ENCODE results near the gene PAQR7.

The PAQR7 gene

DNA sequence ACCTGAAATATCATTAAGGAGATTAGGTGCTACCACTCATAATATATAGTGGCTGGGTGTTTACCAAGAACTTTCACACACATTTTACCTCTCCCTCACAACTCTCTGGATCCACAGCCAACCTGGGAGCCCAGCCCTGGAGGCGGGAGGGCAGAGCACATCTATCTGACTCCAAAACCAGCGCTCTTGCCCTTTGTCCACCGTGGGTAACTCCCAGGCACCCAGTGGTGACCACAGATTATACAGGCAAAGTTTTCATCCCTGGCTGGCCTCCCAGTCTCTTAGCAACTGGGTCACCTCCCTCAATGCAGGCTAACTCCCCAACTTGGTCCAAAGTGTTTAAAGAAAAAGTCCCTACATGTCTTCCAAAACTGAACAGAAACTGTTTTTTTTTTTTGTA is 2.4 kb downstream of the PAQR7 start:
- no peak for DNase-seq (ENCODE audit: low spot score)
- POLR2A ChIA-PET (ENCODE audit: low non-redundant PET): no interaction called here
- peak overlapping the region; percentile 95 for H3K27ac ChIP-seq
- no peak for TF ChIP-seq CTCF (conservative IDR thresholded peaks at IDR 0.05; ENCODE audit: low read depth)
- CTCF ChIA-PET: no interaction called here

GRCh38 chr1:25872713-25873112 is 2.8 kb downstream of the PAQR7 start:
- no peak for DNase-seq (ENCODE audit: low spot score)
- POLR2A ChIA-PET (ENCODE audit: low non-redundant PET): no interaction called here
- CTCF ChIA-PET: no interaction called here
- TF ChIP-seq CTCF (conservative IDR thresholded peaks at IDR 0.05; ENCODE audit: low read depth): no peak
- peak overlapping the region; percentile 95 for H3K27ac ChIP-seq

DNA sequence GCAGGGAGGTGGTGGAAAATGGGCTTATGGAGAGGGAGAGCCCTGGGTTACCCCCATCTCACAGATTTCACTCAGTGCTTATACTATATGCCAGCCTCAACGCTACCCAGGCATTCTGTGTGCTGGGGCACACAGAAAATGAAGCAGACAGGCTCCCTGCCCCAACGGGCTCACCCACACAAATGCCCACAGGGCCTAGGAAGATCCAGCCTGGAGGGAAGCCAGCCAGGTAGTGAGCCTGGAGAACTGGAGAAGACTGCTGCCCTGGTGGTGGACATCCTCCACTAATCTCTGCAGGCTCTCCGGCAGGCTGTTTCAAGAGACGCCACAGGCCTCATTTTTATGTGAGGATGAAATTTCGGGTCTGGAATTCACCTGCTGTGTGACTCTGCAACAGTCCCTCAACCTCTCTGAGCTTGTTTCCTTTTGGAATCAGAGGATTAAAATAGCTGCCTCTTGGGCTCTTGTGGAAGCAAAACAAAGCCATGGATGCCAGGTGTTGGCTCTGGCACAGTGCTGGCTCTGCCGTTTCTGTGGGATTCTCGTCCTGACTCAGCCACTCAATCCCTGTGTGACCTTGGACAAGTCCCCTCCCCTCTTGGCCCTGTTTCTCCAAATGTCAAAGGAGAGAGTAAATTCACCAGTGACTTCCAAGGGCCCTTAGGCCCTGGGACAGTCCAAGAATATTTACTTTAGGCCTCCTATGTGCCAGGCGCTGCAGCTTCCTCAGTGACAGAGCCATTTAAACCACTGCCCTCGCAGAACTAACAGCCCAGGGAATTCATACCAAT is 3.6 kb downstream of the PAQR7 start:
- ChIA-PET CTCF (interaction anchor here (0.6 kb wide), 2 partner anchors 23 to 84 kb away, joined by 3 to 4 read pairs; no protein-coding TSS in a partner anchor), POLR2A (ENCODE audit: low non-redundant PET) (no interaction called here)
- peak overlapping the region; percentile 95 for H3K27ac ChIP-seq
- TF ChIP-seq CTCF (conservative IDR thresholded peaks at IDR 0.05; ENCODE audit: low read depth): no peak
- no peak for DNase-seq (ENCODE audit: low spot score)

DNA sequence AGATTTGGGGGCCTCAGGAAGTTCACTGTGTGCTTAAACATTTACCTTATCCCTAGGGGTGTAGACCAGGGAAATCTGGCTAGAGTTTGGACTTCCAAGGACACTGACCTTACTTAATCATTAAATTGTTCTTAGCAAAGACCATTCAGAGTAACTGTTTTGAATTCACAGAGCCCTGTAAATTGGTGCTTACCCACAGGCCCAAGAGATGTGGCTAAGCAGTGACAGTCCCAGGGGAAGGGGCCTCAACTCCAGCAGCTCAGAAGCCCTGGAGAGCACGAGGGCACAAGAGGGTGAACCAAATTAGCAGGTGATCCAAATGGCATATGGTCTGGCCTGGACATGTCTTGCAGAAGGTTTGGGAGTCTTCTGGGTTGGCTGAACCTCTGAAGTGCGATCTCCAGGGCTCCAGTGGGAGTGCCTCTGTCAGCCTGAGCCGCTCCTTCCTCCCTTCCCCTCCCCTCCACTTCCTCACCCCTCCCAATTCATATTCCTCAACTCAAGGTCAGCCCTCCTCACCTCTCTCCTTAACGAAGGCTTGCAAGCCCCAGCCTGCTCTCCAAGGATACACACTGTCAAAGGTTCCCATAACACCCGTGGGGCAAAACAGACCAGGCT is 4.3 kb downstream of the PAQR7 start:
- no peak for TF ChIP-seq CTCF (conservative IDR thresholded peaks at IDR 0.05; ENCODE audit: low read depth)
- POLR2A ChIA-PET (ENCODE audit: low non-redundant PET): no interaction called here
- CTCF ChIA-PET: interaction anchor here (0.5 to 1.1 kb wide), 4 partner anchors 11 to 84 kb away, joined by 3 to 4 read pairs (median 4); partner anchors contain the start of gene MTFR1L
- peak; percentile 71 for DNase-seq (ENCODE audit: low spot score)
- H3K27ac ChIP-seq: peak overlapping the region; percentile 95

DNA sequence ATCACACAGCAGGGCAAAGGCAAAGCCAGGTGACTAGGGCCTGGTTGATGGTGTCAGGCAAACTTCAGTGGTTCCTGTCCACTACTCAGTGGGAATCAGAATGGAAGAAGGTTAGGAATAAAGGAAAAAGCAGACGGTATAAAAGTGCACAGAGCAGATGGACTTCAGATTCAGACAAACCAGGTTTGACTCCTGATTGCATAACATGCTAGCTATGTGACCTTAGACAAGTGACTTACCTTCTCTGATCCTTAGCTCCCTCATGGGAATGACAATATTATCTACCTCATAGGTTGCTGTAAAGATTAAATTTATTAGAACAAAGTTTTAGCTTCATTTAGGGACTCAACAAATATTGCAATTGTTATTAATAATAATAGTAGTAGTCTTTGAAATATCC is 4.9 kb downstream of the PAQR7 start:
- POLR2A ChIA-PET (ENCODE audit: low non-redundant PET): no interaction called here
- no peak for TF ChIP-seq CTCF (conservative IDR thresholded peaks at IDR 0.05; ENCODE audit: low read depth)
- peak overlapping the region; percentile 95 for H3K27ac ChIP-seq
- CTCF ChIA-PET: interaction anchor here (0.5 to 1.1 kb wide), 5 partner anchors 11 to 51 kb away, joined by 3 to 4 read pairs (median 4); partner anchors contain the start of gene MTFR1L
- no peak for DNase-seq (ENCODE audit: low spot score)

DNA sequence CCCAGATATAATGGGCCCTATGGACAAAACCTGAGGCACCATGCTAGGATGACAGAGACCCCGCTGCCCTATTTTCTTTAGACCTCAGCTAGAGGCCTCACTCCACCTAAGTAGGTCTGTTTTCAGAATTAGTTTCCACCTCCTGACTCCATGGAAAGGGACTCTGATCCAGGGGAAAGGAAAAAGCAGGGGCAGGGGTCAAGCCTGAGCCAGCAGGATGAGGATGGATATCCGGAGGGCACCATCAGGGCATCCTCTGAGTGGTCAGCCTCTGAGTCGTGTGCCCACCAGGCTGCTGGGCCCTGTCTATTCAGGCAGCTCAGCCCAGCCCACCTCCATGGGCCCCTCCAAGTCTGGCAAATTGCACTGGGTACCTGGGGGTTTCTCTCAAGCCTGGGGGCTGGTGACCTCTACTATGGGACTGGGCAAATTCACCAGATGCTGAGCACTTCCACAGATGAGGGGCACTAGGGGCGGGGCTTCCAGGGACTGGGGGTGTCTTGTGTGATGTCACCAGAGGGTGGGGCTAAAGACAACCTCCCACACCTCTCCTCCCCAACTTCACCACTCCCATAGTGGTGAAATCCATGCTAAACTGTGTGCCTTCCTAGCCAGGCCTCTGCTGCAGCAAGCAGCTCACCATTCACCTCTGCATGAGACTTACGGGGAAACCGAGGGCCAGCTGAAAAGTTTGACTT is 5.5 kb downstream of the PAQR7 start:
- POLR2A ChIA-PET (ENCODE audit: low non-redundant PET): no interaction called here
- peak overlapping the region; percentile 64 for H3K27ac ChIP-seq

More for the DNA sequence above, 5.5 kb downstream of the PAQR7 start:
- DNase-seq (ENCODE audit: low spot score): no peak
- no peak for TF ChIP-seq CTCF (conservative IDR thresholded peaks at IDR 0.05; ENCODE audit: low read depth)
- CTCF ChIA-PET: interaction anchor here (0.6 to 1.1 kb wide), 3 partner anchors 25 to 42 kb away, joined by 3 to 4 read pairs (median 4); no protein-coding TSS in a partner anchor

All from RWPE1 (cell line).